HG03135 (cell line): Measurements from ENCODE around the gene SDK1.

Experiments used
- ATAC-seq: cut with Tn5 transposase; IDR thresholded peaks from one replicate; pipeline ENCODE4 v1.9.1; 2021; ENCODE audit warnings: mild to moderate bottlenecking, moderate library complexity; ENCODE audit not compliant: unreplicated experiment

SDK1 gene

DNA sequence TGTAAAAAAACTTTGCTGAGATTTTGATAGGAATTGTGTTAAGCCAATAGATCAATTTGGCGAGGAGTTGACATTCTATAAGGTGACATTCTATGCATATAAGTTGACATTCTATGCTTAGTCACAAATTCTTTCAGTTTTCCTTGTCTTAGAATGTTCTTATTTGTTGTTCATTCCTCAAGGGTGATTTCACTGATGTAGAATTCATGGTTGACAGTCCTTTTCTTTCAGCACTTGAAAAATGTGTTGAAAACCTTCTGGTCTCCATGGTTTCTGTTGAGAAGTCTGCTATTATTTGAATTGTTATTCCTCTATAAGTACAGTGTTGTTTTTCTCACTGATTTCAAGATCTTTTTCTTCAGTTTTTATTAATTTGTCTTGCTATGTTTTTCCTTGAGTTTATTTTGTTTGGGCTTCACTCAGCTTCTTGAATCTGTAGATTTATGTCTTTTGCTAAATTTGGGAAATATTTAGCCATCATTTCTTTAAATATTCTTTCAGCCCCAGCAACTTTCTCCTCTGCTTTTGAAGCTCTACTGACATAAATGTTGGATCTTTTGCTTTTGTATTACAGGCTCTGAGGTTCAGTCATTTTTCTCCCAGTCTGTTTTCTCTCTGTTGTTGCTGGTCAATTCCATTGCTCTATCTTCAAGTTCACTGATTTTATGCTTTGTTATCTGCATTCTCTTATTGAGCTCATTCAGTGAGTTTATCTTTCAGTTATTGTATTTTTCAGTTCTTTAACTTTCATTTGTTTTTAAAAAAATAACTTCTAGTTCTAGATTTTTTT is 154.9 kb downstream of the SDK1 start:
- no peak for ATAC-seq

DNA sequence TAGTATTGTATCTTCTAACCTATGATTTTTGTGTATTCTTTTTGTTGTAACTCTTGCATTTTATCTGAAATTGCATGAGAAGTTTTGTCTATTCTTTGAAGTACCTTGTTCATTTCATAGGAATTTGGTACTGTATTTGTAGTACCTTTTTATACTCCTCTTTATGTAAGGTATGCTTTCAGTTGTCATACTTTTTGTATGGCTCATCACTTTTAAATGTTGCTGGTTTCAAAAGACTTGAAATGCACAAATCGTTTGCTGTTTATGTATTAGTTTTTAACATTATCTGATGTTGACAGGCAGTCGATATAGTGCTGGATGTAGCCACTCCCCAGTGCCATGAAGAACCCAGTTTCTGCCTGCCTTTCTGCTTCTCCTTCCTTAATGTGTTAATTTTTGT is 158.1 kb downstream of the SDK1 start:
- ATAC-seq: no peak

DNA sequence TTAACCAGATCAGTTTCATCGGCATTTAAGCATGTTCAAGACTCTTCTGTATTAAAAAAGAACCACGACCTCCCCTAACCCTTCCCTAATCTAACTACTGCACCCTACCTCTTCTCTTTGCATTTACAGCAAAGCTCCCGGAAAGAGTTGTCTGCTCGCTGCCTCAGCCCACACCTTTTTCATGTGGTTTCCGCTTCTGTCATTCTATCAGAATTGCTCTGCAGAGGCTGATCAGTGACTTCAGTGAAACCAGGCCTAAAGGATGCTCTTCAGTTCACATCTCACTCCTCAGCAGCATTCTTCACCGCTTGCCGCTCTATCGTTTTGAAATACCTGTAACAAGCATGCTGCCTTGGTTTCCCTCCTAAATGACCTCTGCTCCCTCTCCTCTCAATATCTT is 160.9 kb downstream of the SDK1 start:
- no peak for ATAC-seq

DNA sequence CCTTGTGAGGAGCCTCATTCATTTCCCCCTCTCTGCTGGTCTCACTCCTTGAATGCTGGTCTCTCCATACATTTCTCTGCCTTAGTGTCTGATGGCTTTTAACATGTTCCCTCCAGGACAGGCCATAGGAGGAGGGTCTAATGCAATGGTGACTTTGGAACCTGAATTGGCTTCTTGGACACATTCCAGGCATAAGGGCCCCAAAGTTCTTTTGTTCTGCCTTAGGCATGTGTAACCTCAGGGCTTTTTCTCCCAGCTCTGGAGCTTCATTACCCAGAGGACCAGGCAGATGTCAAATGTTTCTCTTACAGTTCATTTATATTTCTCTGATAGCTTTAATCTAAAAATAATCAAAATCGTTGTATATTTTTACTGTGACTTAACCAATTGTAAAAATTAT is 162.6 kb downstream of the SDK1 start:
- no peak for ATAC-seq

DNA sequence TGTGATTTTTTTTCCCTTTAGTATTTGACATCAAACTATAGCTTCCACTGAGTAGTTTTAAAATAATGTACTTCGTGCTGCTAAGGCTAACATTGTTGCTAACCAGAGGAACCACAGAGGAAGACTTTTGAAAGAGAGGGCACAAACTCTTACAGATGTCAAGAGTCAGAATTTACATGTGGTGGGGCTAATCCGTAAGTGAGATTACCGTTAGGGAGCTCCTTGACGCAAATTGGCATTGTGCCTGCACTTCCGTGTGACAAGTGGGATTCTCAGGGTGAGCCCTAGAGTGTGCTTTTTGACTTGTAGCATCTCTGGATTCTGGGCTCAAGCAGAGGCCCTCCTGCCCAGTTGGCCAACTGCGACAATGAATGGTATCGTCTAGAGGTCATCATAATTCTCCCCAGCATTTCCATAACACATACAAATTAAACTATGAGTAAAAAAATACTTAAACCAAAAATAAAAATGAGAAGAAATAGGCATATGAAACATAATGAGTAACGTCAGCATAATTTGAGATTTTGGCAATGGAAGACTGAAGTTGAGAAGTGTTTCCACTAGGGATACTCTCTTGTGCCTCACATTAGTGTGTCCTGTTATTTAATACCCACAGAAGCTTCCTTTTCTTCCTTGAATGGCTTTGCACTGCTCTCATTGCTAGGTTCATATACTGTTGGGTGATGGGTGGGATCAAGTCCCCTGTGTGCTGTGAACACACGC is 164.0 kb downstream of the SDK1 start:
- ATAC-seq: no peak

DNA sequence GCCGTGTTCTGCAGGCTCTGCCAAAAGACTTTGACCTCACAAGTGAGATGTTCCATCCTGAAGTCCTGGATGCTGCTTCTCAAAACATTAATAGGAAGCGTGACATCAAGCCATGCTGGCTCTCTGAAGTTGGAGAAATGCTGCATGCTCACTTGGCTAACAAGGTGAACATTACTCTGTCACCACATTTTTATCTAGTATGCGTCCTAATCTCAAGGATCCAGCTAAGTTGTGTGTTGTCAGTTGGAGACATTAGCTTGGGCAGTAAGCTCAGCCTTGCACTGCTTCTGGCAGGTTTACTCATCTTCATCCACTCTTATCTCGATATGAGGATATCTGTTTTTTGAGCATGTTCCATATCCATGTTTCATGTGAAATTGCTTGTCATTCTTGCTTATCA is 165.2 kb downstream of the SDK1 start:
- ATAC-seq: no peak

DNA sequence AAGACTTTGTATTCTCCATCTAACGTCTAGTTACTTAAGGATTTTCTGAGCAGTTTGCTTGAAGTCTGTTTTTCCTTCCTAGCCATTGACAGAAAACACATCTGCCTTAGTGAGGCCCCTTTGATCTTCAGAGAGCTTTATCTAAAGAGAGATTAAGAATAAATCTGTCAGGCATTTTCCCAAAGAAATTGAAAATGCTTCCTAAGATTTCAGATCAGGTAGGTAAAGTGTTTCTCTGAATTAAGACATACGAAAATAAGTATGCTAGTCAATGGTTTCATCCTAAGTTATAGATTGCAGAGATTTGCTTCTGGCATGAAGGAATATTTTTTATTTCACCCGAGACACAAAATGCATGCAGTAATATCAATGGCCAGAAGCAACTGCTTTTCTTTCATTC is 168.6 kb downstream of the SDK1 start:
- ATAC-seq: no peak

DNA sequence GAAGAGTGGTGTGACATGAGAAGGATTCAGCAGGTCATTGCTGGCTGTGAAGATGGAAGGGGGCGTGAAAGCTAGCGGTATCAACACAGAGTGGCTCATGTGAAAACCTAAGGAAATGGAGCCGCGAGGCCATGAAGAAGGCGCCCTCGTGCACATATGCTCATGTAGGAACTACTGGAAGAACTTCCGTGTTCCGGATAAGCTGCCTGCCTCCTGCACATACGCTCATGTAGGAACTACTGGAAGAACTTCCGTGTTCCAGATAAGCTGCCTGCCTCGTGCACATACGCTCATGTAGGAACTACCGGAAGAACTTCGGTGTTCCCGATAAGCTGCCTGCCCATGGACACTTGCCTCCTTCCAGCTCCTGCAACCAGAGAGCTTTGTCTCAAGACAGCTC is 179.1 kb downstream of the SDK1 start:
- no peak for ATAC-seq

DNA sequence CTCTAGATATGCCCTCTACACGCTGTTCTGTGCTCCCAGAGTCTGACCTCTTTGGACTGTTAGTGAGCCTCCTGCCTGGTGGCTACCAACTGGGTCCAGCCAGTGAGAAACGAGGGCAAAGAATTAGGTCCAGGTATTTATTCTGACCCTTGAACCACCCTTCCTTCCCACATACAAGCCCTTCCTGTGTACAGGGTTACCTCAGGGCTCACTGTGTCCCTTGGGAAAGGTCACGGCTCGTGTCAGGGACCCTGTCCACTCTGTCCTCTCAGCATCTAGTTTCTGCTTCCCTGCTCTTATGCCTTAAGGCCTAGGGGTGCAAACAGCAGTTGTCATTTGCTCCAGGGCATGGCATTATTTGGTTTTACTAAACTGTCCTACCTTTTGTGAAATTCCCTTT is 180.4 kb downstream of the SDK1 start:
- no peak for ATAC-seq

DNA sequence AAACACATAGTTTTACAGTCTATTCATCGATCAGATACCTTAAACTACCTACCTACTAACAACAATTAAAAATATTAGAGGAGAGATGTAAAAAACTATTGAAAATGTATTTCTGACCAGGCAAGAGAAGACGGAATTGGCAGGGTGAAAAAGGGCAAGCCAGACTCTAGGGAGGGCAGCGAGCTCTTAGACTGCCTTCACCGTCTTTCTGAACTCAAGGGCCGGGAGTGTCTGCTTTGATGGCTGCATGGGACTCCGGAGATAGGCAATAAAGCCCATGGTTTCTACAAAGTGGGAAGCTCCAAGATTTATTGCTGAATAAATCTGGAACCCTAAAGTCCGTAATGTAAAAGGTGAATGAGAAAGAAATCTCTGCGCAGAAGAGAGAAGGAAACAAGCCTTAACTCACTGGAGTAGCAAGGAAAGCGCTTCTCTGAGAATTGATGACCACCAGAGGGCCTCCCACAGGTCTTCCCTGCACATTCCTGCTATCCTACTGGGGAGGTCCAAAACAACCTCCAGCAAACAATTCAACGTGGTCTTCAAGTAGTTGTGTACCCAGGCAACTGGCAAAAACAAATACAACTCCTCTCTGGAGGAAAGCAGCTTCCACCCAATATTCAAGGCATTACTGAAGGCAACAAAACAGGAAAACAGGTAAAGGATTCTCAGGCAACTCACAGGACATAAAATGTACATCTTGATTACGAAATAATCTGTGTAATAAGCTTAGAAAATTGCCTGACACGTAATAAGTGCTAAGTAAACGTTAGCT is 181.3 kb downstream of the SDK1 start:
- no peak for ATAC-seq

DNA sequence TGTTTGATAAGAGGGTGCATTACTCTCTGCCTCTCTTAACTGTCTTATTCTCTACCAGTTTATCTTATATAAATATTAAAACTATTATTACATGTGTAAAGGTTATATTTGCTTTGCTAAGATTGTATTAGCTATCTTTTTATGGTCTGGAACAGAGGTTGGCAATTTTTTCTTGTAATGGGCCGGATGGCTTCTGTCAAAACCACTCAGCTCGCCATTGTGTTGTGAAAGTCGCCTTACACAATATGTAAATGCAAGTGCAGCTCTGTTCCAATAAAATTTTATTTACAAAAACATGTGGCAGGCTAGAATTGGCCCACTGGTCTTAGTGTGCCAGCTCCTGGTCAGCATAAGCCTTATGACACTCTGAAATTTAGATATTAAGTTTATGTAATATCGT is 185.8 kb downstream of the SDK1 start:
- no peak for ATAC-seq

DNA sequence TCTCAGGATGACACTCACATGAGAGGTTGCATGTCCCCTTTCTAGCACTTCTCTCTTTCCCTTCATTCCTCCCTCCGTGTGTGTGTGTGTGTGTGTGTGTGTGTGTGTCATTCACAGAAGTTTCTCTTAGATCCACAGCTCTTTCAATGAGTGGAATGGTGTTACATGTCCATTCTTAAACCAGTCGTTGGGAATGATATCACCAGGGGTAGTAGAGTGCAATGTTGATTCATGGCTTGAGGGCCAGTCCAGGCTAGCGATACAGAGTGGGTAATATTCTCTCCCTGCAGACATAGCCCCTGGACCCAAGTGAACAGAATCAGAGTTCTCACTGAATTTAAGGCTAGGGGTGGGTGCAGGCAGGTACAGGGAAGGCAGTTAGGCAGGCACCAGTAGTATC is 187.8 kb downstream of the SDK1 start:
- ATAC-seq: no peak

DNA sequence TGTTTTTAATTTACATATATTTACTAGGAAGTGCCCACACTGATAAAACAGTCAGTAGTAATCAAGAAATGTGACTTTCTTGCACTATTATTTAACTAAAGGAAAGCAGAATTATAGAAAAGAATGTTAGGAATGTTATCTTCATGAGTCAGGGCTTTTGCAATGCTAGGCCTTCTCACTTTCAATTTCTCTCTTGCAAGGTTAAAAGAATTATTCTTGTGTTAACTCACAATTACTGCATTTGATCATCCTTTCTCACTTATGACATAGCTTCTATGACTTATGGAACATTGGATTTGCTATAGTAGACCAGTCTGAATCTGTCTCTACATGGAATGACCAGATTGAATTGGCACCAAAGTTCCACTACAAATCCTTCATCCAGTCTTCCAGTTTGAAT is 192.4 kb downstream of the SDK1 start:
- ATAC-seq: no peak

DNA sequence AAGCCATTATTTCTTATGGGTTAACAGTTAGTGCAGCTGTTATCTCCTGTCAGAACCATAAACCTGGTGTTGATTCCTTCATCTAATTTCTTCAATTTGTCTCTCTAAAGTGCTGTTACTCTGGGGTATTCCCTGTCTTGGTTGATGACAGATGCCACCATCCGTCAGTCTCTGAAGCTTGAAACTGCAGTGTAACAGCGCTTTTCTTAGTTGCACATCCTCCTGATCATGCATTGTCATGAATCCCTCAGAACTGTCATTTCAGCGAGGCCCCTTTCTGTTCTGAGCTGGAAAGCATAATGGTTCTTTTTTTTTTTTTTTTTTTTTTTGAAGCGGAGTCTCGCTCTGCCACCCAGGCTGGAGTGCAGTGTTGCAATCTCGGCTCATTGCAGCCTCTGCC is 193.9 kb downstream of the SDK1 start:
- ATAC-seq: no peak

DNA sequence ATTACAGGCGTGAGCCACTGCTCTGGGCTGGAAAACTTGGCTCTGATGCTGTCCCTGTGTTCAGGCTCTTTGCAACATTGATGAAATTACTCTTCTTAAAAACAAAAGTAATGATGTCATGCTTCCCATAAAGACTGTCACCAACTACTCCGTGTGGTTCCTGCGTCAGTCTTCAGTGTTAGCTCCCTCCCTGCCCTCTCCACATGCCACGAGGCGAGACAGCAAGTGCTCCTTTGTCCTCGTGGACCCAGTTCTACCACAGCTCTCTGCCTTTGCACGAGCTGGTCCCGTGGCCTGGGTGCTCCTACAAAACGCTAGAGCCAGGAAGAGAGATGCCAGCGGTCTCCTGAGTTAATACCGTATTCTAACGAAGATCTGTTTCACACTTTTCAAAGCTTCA is 194.5 kb downstream of the SDK1 start:
- ATAC-seq: no peak

DNA sequence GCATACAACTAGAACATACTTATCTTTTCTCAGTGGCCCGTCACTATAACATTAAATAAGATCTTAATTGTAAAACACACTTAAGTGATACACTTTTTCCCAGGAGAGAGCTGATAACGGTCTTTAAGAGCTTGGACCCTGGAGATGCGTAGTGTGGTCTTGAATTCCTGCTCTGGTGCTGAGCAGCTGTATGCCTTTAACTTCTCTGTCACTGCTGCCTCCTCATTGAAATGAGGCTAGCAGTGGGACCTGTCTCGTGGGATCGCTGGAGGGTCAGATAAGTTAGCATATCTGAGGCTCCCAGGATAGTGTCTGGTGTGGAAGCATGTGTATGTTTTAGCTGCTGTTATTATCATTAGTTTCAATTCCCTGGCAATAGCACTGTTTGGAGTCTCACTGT is 194.9 kb downstream of the SDK1 start:
- no peak for ATAC-seq

DNA sequence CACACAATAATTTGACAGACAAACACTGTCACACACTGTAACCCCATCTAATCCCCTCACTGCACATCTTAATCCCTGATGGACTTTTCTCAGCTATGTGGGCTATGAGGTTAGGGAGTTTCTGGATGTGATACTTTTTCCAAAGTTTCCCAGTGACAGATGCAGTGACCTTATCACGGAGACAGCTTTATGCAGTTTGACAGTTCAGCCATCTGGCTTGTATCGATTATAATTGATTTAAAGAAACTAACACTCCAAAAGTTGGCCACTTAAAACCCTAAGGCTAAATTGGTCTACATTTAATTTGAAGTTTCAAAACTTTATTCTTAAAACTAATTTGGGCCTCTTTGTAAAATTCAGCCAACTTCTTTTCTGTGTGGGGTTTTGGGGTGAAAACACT is 196.7 kb downstream of the SDK1 start:
- no peak for ATAC-seq

DNA sequence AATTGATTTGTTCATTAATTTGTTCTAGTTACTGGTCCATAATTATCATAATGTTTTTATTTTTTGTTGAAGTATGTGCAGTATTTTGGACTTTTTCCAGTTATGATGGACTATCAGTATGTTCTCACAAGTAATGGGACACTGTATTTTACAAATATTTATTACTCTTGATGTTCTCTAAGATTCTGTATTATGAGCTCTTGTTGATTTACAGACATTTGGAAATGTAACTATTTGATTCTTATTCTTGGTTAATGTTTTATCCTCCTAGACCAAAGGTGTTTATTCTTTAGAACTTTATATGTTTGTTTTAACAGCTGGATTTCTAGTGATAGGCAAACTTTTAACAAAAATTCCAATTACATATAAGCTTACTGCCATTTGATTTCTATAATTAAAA is 200.6 kb downstream of the SDK1 start:
- no peak for ATAC-seq

DNA sequence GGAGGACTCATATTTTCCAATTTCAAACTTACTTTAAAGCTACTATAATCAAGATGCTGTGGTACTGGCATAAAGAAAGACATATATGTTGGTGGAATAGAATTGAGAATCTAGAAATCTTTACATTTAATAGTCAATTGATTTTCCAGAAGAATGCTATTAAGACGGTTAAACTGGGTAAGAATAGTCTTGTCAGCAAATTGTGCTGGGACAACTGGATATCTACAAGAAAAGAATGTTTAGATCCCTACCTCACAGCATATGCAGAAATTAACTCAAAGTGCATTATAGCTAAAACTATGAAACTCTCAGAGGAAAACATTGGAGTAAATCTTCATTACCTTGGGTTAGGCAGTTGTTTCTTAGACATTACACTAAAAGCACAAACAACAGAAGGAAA is 203.3 kb downstream of the SDK1 start:
- no peak for ATAC-seq

DNA sequence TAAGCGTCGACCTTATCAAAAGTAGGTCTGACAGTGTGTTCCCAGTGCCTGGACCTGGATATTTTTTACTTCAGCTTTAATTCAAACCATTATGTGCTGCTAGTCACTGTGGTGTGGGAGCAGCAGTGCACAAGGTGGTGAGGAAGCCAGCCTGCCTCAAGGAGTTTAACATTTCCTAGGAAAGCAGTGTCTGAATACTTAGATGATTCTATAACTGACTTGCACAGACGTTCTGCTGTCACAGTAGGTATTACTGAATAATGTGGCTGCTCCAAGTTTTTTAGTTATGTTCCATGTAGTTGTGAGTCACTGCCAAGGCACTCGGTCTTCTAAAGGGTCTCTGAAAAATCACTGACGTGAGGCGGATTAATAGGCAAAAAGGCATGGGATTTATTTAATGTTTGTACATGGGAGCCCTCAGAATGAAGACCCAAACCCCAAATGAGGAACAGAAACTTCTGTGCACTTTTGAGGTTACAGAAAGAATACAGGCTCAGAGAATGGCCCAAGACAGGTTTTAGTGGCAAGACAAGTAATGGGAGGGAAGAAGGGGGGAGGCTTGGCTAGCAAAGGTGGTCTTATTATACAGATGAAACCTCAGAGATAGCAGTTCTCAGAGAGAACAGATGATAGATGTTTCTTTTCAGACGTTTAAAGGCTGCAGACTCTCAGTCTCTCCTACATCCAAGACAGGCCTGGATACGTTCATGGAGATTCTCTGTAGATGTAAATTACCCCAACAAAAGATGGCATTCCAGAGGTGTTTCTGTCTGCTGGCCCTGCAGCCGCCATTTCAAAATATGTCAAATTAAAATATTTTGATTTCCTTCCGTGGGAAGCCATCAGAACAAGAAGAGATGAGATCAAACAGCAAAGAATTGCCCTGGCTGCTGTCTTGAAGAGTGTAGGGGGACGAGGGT is 209.3 kb downstream of the SDK1 start:
- ATAC-seq: no peak

DNA sequence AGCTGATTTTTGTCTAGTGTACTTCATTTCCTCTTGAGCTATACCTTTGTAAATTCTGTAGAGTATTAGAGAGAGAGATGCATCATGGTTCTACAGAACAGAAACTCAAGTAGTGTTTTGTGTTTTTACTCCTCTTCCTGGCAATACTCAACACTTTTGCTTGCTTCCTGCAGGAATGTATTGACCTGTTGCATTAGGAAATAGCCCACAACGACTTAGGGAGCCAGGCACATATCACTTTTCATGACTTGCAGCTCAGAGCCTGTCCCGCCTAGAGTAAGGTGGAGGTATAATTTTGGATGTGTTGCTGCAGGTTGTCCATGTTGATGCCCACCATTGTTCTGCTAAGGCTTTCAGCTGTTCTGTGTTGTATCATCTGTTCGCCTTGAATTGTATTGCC is 216.3 kb downstream of the SDK1 start:
- ATAC-seq: no peak
